ENCODE data around the gene HOXA10.

HOXA10 gene

GRCh38 chr7:27179503-27180430 lies 5.6 kb upstream of the HOXA10 start:
- Histone ChIP-seq H3K4me3 (ENCODE audit: low read length) (no peak overlapping the region), H3K36me3 (ENCODE audit: control insufficient read depth, low read depth, low read length) (no peaks in the 10 kb centered on the region), H3K9ac (ENCODE audit: low read length) (no peak overlapping the region), H3K27ac (ENCODE audit: low read length) (no peak overlapping the region), H3K4me1 (ENCODE audit: control insufficient read depth, low read depth, low read length) (no peaks in the 10 kb centered on the region), H3K27me3 (ENCODE audit: control insufficient read depth, insufficient read depth, low read length) (peaks cover 100% of the 10 kb centered on the region), H3K9me3 (ENCODE audit: control insufficient read depth, low read depth, low read length) (no peaks in the 10 kb centered on the region)

GRCh38 chr7:27179030-27179429 lies 4.9 kb upstream of the HOXA10 start:
- no peaks in the 10 kb centered on the region for H3K4me1 ChIP-seq (ENCODE audit: control insufficient read depth, low read depth, low read length)
- H3K36me3 ChIP-seq (ENCODE audit: control insufficient read depth, low read depth, low read length) = no peaks in the 10 kb centered on the region
- no peak overlapping the region for H3K4me3 ChIP-seq (ENCODE audit: low read length)
- no peak overlapping the region for H3K9ac ChIP-seq (ENCODE audit: low read length)
- H3K27ac ChIP-seq (ENCODE audit: low read length) = no peak overlapping the region
- H3K27me3 ChIP-seq (ENCODE audit: control insufficient read depth, insufficient read depth, low read length) = peaks cover 100% of the 10 kb centered on the region
- H3K9me3 ChIP-seq (ENCODE audit: control insufficient read depth, low read depth, low read length) = no peaks in the 10 kb centered on the region

- no peak overlapping the region for H3K4me3 ChIP-seq (ENCODE audit: low read length)
Observed at GRCh38 chr7:27178366-27178765, 4.2 kb upstream of the HOXA10 start.

GRCh38 chr7:27177795-27178320 lies 3.7 kb upstream of the HOXA10 start:
- Histone ChIP-seq H3K27me3 (ENCODE audit: control insufficient read depth, insufficient read depth, low read length) (peaks cover 100% of the 10 kb centered on the region), H3K4me3 (ENCODE audit: low read length) (no peak overlapping the region), H3K27ac (ENCODE audit: low read length) (no peak overlapping the region)

More at GRCh38 chr7:27178366-27178765, 4.2 kb upstream of the HOXA10 start:
- Histone ChIP-seq H3K27me3 (ENCODE audit: control insufficient read depth, insufficient read depth, low read length) (peaks cover 100% of the 10 kb centered on the region), H3K9ac (ENCODE audit: low read length) (no peak overlapping the region), H3K4me1 (ENCODE audit: control insufficient read depth, low read depth, low read length) (no peaks in the 10 kb centered on the region), H3K9me3 (ENCODE audit: control insufficient read depth, low read depth, low read length) (no peaks in the 10 kb centered on the region), H3K36me3 (ENCODE audit: control insufficient read depth, low read depth, low read length) (no peaks in the 10 kb centered on the region), H3K27ac (ENCODE audit: low read length) (no peak overlapping the region)

GRCh38 chr7:27176962-27177794 lies 3.1 kb upstream of the HOXA10 start:
- Histone ChIP-seq H3K27me3 (ENCODE audit: control insufficient read depth, insufficient read depth, low read length) (peaks cover 100% of the 10 kb centered on the region), H3K4me1 (ENCODE audit: control insufficient read depth, low read depth, low read length) (no peaks in the 10 kb centered on the region), H3K36me3 (ENCODE audit: control insufficient read depth, low read depth, low read length) (no peaks in the 10 kb centered on the region), H3K9me3 (ENCODE audit: control insufficient read depth, low read depth, low read length) (no peaks in the 10 kb centered on the region), H3K27ac (ENCODE audit: low read length) (no peak overlapping the region), H3K9ac (ENCODE audit: low read length) (no peak overlapping the region), H3K4me3 (ENCODE audit: low read length) (no peak overlapping the region)

More at GRCh38 chr7:27177795-27178320, 3.7 kb upstream of the HOXA10 start:
- no peaks in the 10 kb centered on the region for H3K4me1 ChIP-seq (ENCODE audit: control insufficient read depth, low read depth, low read length)
- no peaks in the 10 kb centered on the region for H3K9me3 ChIP-seq (ENCODE audit: control insufficient read depth, low read depth, low read length)
- H3K36me3 ChIP-seq (ENCODE audit: control insufficient read depth, low read depth, low read length) = no peaks in the 10 kb centered on the region
- H3K9ac ChIP-seq (ENCODE audit: low read length) = no peak overlapping the region

GRCh38 chr7:27176524-27176845 lies 2.4 kb upstream of the HOXA10 start:
- Histone ChIP-seq H3K27ac (ENCODE audit: low read length) (no peak overlapping the region), H3K4me1 (ENCODE audit: control insufficient read depth, low read depth, low read length) (no peaks in the 10 kb centered on the region), H3K4me3 (ENCODE audit: low read length) (no peak overlapping the region), H3K9me3 (ENCODE audit: control insufficient read depth, low read depth, low read length) (no peaks in the 10 kb centered on the region), H3K36me3 (ENCODE audit: control insufficient read depth, low read depth, low read length) (no peaks in the 10 kb centered on the region), H3K27me3 (ENCODE audit: control insufficient read depth, insufficient read depth, low read length) (peaks cover 100% of the 10 kb centered on the region), H3K9ac (ENCODE audit: low read length) (no peak overlapping the region)

- H3K27me3 ChIP-seq (ENCODE audit: control insufficient read depth, insufficient read depth, low read length) = peaks cover 100% of the 10 kb centered on the region
- no peak overlapping the region for H3K4me3 ChIP-seq (ENCODE audit: low read length)
- H3K9ac ChIP-seq (ENCODE audit: low read length) = no peak overlapping the region
- no peaks in the 10 kb centered on the region for H3K36me3 ChIP-seq (ENCODE audit: control insufficient read depth, low read depth, low read length)
- H3K4me1 ChIP-seq (ENCODE audit: control insufficient read depth, low read depth, low read length) = no peaks in the 10 kb centered on the region
- H3K27ac ChIP-seq (ENCODE audit: low read length) = no peak overlapping the region
- H3K9me3 ChIP-seq (ENCODE audit: control insufficient read depth, low read depth, low read length) = no peaks in the 10 kb centered on the region
Observed at GRCh38 chr7:27175626-27176523, 1.8 kb upstream of the HOXA10 start.

GRCh38 chr7:27174874-27175625 lies 930 bp upstream of the HOXA10 start:
- Histone ChIP-seq H3K9ac (ENCODE audit: low read length) (no peak overlapping the region), H3K9me3 (ENCODE audit: control insufficient read depth, low read depth, low read length) (no peaks in the 10 kb centered on the region), H3K27ac (ENCODE audit: low read length) (no peak overlapping the region), H3K27me3 (ENCODE audit: control insufficient read depth, insufficient read depth, low read length) (peaks cover 100% of the 10 kb centered on the region), H3K36me3 (ENCODE audit: control insufficient read depth, low read depth, low read length) (no peaks in the 10 kb centered on the region), H3K4me3 (ENCODE audit: low read length) (no peak overlapping the region), H3K4me1 (ENCODE audit: control insufficient read depth, low read depth, low read length) (no peaks in the 10 kb centered on the region)

GRCh38 chr7:27173511-27173955 lies 587 bp downstream of the HOXA10 start:
- H3K4me1 ChIP-seq (ENCODE audit: control insufficient read depth, low read depth, low read length) = no peaks in the 10 kb centered on the region
- H3K4me3 ChIP-seq (ENCODE audit: low read length) = no peak overlapping the region
- no peak overlapping the region for H3K27ac ChIP-seq (ENCODE audit: low read length)
- no peaks in the 10 kb centered on the region for H3K9me3 ChIP-seq (ENCODE audit: control insufficient read depth, low read depth, low read length)
- H3K9ac ChIP-seq (ENCODE audit: low read length) = no peak overlapping the region
- H3K36me3 ChIP-seq (ENCODE audit: control insufficient read depth, low read depth, low read length) = no peaks in the 10 kb centered on the region
- H3K27me3 ChIP-seq (ENCODE audit: control insufficient read depth, insufficient read depth, low read length) = peaks cover 100% of the 10 kb centered on the region

GRCh38 chr7:27172823-27173510 lies 1.2 kb downstream of the HOXA10 start:
- Histone ChIP-seq H3K36me3 (ENCODE audit: control insufficient read depth, low read depth, low read length) (no peaks in the 10 kb centered on the region), H3K9me3 (ENCODE audit: control insufficient read depth, low read depth, low read length) (no peaks in the 10 kb centered on the region), H3K9ac (ENCODE audit: low read length) (no peak overlapping the region), H3K27me3 (ENCODE audit: control insufficient read depth, insufficient read depth, low read length) (peaks cover 100% of the 10 kb centered on the region), H3K4me3 (ENCODE audit: low read length) (no peak overlapping the region), H3K27ac (ENCODE audit: low read length) (no peak overlapping the region), H3K4me1 (ENCODE audit: control insufficient read depth, low read depth, low read length) (no peaks in the 10 kb centered on the region)

All from iPS-18a (cell line).